HG02763 (cell line): ENCODE results near the gene PPP1R13L.

Experiments
- ATAC-seq: cut with Tn5 transposase; IDR thresholded peaks from one replicate; pipeline ENCODE4 v1.9.1; 2021; ENCODE audit warnings: mild to moderate bottlenecking, moderate library complexity; ENCODE audit not compliant: unreplicated experiment

The PPP1R13L gene

GRCh38 chr19:45368737-45369340 is 36.0 kb downstream of the PPP1R13L start:
- no peak for ATAC-seq

GRCh38 chr19:45368127-45368526 is 36.7 kb downstream of the PPP1R13L start:
- ATAC-seq = no peak

DNA sequence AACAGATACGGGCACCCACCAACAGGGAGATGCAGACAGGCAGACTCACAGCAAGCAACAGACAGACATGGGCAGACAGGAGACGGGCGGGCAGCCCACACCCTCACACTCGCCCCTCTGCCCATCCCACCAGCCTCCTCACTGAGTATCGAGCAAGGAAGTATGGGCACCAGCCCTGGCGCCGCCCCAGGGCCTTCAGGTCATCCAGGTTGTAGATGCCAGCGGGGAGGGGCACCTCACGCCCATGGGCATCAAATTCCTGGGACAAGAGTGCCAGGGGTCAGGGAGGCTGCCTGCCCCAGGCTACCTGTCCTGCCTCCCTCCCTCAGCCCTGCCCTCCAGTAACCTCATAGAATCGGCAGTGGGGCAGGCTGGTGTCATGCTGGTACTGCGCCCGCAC is 40.2 kb downstream of the PPP1R13L start:
- ATAC-seq = no peak

GRCh38 chr19:45363861-45364459 is 40.9 kb downstream of the PPP1R13L start:
- ATAC-seq = no peak

GRCh38 chr19:45362291-45362690 is 42.6 kb downstream of the PPP1R13L start:
- ATAC-seq = no peak

GRCh38 chr19:45361608-45362007 is 43.3 kb downstream of the PPP1R13L start:
- no peak for ATAC-seq

- no peak for ATAC-seq
Observed at GRCh38 chr19:45358213-45358792, 46.6 kb downstream of the PPP1R13L start.

DNA sequence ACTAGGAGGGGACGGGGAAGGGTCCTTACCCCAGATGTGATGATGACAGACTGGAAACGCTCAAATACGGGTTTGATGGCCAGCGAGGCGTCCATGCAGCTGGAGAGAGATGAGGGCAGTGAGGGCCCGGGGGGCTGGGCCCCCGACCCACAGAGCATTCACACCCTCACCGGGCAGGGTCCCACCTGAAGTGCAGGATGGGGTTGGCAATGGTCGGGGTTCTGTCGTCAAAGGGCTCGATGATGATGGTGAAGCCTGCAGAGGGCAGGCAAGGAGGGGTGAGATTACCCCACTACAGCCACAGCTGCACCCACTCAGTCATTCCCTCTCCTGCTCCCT is 47.5 kb downstream of the PPP1R13L start:
- ATAC-seq = no peak

DNA sequence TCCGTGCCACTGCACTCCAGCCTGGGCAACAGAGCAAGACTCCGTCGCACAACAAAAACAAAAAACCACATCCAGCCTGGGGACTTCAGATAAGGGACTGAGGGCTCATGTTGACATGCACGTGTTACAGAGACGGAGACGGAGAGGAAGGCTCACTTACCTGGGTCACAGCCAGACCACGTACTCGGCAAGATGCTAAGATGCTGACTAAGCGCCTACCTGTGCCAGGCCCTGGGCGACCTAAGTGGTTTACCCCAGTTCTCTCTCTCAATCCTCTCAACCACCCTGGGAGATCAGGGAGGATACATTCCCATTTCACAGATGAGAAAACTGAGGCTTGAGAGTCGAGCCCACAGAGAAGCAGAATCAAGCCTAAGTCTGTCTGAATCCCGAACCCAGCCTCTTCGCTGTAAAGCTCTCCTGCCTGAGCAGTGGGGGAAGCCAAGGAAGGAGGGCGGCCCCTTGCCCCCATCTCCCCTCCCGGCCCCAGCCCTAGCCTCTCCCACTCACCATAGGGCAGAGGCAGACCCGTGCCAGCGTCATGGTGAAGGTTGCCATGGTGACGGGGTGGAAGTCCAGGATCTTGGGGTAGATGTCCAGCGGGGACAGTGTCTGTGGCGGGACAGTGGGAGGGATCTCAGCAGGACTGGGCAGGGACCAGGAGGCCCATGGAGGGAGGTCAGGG is 48.0 kb downstream of the PPP1R13L start:
- no peak for ATAC-seq

DNA sequence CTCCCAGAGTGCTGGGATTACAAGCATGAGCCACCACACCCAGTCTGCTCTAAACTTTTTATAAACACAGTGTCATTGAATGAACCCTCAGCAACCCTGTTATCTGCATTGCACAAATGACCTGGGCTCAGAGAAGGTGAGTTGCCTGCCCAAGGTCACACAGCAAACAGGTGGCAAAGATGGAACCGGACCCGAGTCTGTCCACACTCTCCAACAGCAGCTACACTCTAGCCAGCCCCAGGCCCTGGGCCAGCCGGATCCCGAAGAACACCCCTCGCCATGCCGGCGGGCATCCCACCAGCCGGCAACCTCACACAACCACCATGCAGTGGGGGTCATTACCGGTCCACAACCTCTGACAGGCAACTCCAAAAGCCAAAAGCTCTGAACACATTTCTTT is 49.0 kb downstream of the PPP1R13L start:
- no peak for ATAC-seq

DNA sequence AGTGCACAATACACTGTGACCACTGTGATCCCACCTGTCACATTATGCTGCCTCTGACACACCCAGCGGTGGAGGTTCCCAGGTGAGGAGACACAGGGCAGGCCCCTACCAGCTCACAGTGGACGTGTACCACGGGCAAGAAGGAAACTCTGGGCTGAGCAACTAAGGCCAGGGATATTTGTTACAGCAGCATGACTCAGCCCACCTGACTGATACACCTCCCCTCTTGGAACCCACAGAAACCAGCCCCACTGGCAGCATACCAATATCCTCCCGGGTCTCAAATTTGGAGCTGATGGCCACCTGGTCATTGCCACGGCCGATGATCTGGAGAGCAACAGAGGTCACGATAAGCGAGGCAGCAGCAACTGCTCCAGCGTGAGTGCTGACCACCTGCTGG is 49.5 kb downstream of the PPP1R13L start:
- ATAC-seq = no peak

DNA sequence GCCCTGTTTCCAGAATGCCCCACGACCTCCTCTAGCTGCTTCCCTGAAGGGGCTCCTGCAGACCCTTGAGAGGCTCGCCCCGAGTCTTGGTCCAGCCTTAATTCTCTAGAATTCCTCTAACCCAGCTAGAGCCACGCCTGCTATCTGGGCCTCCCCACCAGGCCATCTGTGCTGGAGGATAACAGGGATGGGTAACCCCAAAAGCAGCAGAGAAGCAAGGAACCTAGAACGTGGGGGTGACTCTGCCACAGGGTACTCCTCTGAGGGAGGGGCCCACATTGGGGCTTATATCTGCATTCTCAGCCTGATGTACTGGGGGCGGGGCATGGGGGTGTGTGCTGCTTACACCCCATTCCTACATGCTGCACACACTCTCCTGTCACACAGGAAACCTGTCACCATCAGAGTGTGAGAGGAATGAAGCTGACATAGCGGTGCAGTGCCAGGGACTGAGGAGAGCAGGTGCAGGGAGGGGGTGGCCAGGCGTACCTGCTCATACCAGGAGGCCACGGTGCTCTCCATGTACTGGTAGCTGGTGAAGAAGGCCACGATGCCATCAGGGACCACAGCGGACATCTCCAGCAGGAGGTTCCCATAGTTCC is 50.5 kb downstream of the PPP1R13L start:
- no peak for ATAC-seq

- no peak for ATAC-seq
Observed at GRCh38 chr19:45352914-45353796, 51.7 kb downstream of the PPP1R13L start.

DNA sequence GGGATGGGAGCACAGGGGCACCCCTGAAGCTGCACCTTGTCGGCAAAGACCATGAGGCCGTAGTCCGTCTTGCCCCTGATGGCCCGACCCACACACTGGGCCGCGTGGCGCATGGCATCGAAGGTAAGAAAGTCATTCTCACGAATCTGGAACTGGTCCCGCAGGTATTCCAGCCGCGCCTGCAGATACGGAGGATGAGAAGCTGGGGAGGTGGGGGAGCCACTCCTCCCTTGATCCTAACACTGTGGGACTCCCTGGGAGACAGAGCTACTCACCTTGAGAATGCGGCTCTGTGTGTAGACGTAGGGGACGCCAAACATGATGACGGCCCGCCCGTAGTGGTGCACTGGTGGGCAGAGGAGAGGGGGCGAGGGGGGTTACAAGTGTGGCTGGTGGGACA is 52.4 kb downstream of the PPP1R13L start:
- ATAC-seq = no peak

GRCh38 chr19:45352062-45352461 is 52.8 kb downstream of the PPP1R13L start:
- no peak for ATAC-seq

DNA sequence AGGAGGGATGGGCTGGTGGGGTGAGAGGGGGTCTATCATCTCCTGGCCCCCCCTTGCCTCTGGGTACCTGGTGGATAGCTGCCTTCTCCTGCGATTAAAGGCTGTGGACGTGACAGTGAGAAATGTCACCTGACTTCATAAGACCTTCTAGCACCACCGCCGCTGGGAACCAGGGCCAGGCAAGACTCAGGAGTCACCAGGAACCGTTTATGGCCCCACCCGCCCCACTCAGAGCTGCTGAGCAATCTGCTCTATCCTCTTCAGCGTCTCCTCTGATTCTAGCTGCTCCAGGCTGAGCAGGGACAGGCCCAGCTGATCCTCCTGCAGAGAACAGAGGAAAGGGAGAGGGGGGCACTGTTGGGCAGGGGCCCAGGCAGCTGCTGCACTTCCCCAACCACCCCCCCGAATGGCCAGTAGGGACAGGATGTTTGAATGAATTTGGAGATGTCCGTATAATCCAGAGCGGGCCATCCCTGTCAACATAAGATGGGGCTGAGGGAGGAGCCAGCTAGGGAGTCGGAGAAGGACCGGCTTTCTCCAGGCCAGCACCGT is 53.4 kb downstream of the PPP1R13L start:
- ATAC-seq = no peak

DNA sequence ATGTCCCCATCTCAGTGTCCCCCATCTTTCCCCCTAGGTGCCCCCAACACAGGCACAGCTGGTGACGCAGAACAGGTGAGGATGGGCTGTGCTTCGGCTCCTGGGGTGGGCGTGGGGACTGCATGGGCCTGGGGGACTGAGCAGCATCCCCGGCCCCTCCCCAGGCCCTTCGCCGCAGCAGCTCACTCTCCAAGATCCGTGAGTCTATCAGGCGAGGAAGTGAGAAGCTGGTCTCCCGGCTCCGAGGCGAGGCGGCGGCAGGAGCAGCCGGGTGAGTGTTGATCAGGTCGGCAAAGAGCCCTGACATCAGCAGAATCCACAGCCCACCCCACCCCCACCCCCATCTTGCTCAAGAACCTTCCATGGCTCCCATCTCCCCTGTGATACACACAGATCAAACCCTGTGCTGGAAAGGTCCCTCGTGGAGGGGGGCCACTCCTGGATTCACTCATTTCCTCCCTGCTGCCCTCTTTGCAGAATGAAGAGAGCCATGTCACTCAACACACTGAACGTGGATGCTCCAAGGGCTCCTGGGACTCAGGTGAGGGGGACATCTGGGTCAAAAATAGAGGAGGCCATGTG is 54.3 kb downstream of the PPP1R13L start:
- no peak for ATAC-seq

DNA sequence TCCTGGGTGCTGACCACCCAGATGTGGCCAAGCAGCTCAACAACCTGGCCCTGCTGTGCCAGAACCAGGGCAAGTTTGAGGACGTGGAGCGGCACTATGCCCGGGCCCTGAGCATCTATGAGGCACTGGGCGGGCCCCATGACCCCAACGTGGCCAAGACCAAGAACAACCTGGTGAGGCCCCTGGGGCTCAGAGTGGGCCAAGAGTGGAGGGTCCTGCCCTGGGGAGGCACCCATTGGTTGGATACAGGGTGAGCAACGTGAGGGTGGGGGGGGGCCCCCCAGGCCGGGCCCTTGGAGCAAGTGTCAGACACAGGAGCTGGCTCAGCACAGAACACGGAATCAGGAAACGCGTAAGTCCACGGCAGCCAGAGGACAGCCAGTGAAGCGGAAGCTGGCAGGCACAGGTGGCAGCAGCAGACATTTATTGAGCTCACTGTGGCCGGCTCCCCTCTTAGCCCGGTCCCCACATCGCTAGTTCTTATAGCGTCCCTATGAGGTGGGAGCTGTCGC is 55.4 kb downstream of the PPP1R13L start:
- ATAC-seq = no peak

GRCh38 chr19:45349126-45349415 is 55.8 kb downstream of the PPP1R13L start:
- ATAC-seq = no peak
